Measurements from ENCODE around the gene S100A1.

The S100A1 gene

DNA sequence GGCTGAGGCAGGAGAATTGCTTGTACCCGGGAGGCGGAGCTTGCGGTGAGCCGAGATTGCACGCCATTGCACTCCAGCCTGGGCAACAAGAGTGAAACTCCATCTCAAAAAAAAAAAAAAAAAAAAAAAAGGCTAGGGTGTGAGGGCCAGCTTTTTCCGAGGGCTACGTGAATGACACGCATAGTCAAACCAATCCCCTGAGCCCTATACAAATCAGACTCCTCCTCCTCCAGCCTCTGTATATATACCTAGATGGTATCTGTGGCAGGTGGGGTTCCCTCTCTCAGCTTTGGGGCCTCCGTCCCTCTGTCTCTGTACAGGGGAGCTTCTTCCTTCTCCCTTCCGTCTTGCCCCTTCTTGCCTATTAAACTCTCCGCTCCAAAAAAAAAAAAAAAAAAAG lies 22.0 kb upstream of the S100A1 start:
- no peak for DNase-seq (ENCODE audit: extremely low read depth, low read depth)
- TF ChIP-seq, protein P1, sequence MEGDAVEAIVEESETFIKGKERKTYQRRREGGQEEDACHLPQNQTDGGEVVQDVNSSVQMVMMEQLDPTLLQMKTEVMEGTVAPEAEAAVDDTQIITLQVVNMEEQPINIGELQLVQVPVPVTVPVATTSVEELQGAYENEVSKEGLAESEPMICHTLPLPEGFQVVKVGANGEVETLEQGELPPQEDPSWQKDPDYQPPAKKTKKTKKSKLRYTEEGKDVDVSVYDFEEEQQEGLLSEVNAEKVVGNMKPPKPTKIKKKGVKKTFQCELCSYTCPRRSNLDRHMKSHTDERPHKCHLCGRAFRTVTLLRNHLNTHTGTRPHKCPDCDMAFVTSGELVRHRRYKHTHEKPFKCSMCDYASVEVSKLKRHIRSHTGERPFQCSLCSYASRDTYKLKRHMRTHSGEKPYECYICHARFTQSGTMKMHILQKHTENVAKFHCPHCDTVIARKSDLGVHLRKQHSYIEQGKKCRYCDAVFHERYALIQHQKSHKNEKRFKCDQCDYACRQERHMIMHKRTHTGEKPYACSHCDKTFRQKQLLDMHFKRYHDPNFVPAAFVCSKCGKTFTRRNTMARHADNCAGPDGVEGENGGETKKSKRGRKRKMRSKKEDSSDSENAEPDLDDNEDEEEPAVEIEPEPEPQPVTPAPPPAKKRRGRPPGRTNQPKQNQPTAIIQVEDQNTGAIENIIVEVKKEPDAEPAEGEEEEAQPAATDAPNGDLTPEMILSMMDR (IDR thresholded peaks at IDR 0.05; ENCODE audit: low read depth, low read length), result no peak

DNA sequence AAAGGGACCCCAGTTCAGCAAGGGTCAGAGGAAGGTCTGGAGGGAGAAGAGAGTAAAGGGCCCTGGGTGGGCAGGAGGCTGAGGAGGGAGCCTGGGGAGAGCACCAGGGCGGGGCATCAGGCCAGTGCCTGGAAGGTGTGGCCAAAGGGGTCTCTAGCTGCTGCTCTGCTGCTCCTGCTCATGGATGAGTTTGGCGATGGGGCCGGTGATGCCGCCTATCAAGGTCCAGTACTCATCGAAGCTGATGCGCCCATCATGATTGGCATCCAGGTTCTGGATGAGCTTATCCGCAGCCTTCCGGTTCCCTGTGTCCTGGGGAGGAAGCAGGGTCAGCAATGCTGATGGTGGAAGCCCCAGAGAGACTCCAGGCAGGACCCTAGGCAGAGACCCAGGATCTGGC lies 20.9 kb upstream of the S100A1 start:
- DNase-seq (ENCODE audit: extremely low read depth, low read depth), result no peak
- TF ChIP-seq, protein P1 (IDR thresholded peaks at IDR 0.05; ENCODE audit: low read depth, low read length), result no peak

DNA sequence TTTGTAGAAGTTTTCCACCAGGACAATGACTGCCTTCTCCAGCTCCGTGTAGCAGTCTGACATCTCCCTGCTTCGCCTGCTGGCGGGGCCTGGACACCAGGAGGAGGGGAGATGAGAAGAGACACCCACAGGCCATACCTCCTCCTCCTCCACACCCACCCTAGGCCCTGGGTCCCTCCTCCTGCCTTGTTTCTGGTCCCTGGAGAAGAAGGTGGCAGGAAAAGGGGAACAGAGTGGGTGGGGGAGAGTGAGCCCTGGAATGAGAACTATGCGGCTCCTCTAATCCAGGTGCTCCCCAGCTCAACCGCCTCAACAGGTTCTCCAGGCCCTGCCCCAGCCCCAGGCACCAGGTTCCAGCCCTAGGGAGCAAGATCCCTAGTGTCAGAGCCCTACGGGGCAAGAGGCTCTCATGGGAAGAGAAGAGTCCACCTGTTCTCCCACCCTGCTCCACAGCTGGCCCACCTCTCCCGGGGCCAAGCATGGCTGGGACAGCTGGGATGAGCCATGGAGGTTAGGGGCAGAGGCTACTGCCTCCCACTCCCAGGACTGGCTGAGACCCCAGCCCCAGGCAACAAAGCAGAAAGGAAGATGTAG lies 20.0 kb upstream of the S100A1 start:
- DNase-seq (ENCODE audit: extremely low read depth, low read depth), result no peak
- TF ChIP-seq, protein P1 (IDR thresholded peaks at IDR 0.05; ENCODE audit: low read depth, low read length), result no peak

DNA sequence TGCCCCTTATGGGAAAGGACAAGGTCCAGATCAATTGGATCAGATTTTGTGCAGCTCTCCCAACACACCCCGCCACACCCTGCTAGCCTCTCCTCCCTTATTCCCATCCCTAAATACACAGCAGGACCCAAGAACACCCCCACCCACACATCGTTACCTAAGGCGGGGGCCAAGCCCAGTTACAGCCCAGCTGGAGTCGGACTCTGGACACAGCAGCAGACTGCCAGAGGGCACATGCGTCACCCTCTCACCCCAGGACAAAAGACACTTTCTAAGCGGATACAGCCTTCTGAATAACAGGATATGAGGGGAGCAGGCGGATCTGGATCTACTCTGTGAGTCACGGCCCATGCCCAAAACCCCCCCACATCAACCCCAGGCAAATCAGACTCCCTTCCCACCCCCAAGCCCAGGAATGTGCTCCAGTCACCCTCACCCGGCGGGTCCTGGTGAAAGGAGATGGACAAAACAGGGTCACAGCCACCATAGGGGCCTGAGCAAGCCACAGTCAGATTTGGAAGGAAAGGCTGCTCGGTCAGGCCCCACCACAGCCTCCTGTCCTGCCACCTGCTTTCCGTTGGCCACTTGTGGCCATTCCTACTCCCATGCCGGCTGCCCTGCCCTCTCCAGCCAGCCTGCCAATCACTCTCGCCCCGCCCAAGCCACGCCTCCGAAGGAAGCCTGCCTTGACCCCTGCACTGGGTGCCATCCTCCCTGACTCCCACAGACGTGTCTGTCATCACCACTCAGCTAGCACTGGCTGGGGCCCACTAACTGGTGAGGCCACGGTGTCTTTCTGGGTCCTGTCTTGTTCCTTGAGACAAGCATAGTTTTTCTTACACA lies 19.3 kb upstream of the S100A1 start:
- TF ChIP-seq, protein P1 (IDR thresholded peaks at IDR 0.05; ENCODE audit: low read depth, low read length), result no peak
- peak; percentile 58 for DNase-seq (ENCODE audit: extremely low read depth, low read depth)

DNA sequence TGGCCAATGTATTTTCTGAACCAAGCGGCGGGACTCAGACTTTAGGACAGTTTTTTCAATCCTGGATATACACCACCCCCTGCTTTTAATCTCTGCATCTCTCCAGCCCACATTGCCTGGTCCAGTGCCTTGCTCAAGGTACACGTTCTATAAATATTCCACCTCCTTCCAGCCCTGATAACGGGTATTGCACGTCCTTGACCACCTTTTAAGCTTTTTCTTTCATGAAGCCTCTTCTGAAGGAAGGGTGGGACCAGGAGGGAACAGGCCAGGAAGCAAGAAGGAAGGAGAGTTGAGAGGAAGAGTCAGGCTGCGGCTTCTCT lies 18.7 kb upstream of the S100A1 start:
- no peak for DNase-seq (ENCODE audit: extremely low read depth, low read depth)
- TF ChIP-seq, protein P1 (IDR thresholded peaks at IDR 0.05; ENCODE audit: low read depth, low read length), result no peak

DNA sequence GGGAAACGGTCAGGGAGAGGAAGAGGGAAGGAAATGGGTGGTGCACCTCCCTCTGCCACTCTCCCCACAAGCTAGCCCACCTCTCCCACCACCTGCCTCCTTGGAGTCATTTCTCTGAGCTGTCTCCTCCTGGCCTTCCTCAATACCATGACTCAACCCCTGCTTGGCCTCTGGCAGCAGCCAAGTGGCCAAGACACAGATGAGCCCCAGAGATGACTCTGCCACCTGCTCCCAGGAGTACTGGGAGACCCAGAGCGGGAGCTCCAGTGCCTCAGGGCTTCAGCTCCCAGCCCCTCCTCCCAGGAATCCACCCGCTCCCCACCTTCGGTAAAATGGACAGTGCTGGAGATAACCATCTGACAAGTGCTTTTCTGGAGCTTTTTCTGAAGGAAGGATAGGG lies 17.9 kb upstream of the S100A1 start:
- no peak for DNase-seq (ENCODE audit: extremely low read depth, low read depth)
- TF ChIP-seq, protein P1 (IDR thresholded peaks at IDR 0.05; ENCODE audit: low read depth, low read length), result no peak

DNA sequence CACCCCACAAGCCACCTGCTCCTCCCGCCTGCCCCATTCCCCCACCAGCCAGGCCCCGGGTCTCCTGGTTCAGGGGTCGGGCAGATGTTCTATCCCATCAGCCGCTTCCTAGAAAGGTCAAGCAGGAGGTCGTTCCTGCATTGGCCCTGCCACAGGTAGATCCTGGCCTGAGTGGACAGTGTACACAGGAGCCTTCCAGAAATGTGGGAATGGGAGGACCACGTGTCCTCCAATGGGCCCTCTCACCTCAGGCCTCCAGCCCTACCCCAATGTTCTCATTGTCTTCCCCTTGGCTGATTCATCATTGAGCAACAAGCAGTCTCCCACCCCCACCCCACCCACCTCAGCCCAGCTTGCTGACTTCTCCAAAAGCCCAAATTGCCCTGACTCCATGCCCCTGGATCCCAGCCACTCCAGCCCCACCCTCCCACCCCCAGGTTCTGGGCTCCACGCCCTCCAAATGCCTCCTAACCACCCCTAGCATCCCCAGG lies 17.4 kb upstream of the S100A1 start:
- peak; percentile 25 for DNase-seq (ENCODE audit: extremely low read depth, low read depth)
- TF ChIP-seq, protein P1 (IDR thresholded peaks at IDR 0.05; ENCODE audit: low read depth, low read length), result no peak
